ENCODE results near the gene CRISPLD2.

Gene CRISPLD2

DNA sequence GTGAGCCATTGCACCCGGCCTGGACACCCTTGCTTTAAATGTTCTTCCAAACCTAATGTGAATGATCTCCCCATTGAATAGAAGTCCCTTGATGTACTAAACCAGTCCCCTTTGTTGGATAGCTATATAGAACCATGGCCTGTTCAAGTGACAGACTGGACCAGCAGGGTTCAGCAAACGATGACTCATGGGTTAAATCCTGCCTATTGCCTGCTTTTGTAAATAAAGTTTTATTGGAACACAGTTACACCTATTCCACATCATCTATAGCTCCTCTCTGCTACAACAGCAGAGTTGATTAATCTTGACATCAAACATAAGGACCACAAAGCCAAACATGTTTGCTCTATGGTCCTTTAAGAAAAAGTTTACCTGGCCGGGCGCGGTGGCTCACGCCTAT is 56.1 kb downstream of the CRISPLD2 start:
- Mint-ChIP-seq H3K4me3 (no peak overlapping the region), H3K4me1 (ENCODE audit: low read depth) (peaks cover 10% of the 10 kb centered on the region), H3K27me3 (no peaks in the 10 kb centered on the region), H3K36me3 (ENCODE audit: low read depth) (peaks cover 40% of the 10 kb centered on the region), H3K9me3 (no peaks in the 10 kb centered on the region), H3K27ac (no peak overlapping the region)
- intact Hi-C loops (cut with micrococcal nuclease): no loop called here

DNA sequence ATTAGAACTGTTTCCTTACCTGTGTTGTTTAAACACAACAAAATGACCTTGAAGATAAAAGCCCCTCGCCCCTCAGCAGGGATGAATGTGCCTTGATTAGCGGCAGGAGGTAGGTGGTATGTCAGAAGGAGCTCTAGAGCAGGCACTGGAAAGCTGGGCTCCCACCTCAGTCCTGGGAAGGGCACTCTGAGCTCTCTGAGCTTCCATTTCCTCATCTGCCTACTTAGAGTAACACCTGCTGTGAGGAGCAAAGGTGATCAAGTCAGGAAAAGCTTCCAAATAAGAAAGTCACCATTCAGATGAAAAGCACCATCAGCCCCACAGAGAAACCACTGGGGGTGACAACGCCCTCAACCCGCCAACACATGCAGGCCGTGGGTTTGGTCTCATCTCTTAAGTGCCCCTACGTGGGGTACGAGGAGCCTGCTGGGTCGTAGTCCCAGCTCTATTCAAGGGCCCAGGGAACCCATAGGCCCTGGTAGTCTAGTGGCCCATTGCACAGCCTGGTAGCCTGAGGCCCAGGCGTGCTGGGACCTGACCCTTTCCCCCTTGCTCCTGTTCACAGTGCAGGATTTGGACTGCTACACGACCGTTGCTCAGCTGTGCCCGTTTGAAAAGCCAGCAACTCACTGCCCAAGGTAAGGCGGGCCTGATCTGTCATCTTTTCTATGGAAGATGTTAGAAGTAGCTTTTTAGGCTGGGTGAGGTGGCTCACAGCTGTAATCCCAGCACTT is 57.3 kb downstream of the CRISPLD2 start:
- peaks cover 47% of the 10 kb centered on the region for H3K36me3 Mint-ChIP-seq (ENCODE audit: low read depth)
- H3K27me3 Mint-ChIP-seq: no peaks in the 10 kb centered on the region
- peaks cover 10% of the 10 kb centered on the region for H3K4me1 Mint-ChIP-seq (ENCODE audit: low read depth)
- H3K4me3 Mint-ChIP-seq: no peak overlapping the region
- H3K9me3 Mint-ChIP-seq: no peaks in the 10 kb centered on the region
- H3K27ac Mint-ChIP-seq: no peak overlapping the region
- intact Hi-C loops (cut with micrococcal nuclease): no loop called here

DNA sequence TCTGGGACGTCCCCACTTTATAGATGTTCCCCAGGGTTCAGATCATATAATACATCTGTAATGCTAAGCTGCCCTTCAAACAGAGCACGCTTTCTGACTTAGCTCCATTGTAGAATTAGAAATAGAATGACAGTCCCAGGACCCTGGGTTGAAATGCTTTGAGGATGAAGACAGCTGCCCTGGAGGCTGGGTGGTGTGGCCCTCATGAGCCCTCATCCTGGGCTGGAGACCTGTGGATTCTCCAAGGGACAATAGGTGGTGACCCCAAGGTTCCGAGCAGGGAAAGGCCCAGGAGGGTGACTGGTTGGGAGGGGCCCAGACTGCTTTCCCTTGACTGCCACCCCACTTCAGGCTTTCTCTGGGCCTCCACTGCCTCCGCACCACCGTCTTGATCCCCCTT is 59.0 kb downstream of the CRISPLD2 start:
- Mint-ChIP-seq H3K4me3 (no peak overlapping the region), H3K9me3 (no peaks in the 10 kb centered on the region), H3K4me1 (ENCODE audit: low read depth) (peaks cover 10% of the 10 kb centered on the region), H3K36me3 (ENCODE audit: low read depth) (peaks cover 47% of the 10 kb centered on the region), H3K27ac (no peak overlapping the region), H3K27me3 (no peaks in the 10 kb centered on the region)
- intact Hi-C loops (cut with micrococcal nuclease): no loop called here

DNA sequence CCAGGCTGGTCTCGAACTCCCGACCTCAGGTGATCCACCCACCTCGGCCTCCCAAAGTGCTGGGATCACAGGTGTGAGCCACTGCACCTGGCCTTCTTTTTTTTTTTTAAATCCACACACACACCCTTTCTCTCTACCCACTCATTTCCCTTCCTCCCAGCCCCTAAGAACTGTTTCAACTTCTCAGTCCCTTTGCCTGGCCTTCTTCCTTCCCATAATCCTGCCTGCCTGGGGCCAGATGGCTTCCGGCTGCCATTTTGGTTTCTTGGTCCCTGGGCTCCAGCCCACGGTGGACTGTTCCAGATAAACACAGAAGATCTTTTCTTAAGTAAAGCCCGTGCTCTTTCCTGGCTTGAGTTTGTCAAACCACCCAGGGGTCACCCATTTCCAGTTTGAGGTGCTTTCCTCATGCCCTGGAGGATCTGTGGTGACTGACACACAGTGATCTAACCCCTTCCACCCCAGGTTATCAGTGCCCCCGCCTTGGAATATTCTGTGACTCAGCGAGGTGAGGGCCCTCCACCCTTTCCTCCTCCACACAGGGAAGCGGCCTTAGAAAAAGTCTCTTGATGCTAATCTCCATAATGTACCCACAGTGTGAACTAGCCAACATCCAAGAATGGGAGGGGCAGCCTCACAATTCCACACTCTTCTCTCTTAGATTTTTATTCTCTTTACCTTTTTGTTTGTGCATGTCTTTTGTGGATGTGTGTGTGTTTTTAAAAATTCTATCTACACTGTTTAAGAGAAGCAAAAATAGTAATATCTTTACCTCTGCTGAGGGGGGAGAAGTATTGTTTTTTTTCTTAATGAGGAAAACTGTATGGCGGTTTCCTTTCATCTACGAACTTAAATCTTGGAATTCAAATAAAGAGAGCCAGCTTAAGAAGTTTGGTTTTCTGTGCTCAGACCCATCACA is 60.0 kb downstream of the CRISPLD2 start:
- intact Hi-C loops (cut with micrococcal nuclease): no loop called here
- H3K27me3 Mint-ChIP-seq: peaks cover 5% of the 10 kb centered on the region
- no peak overlapping the region for H3K27ac Mint-ChIP-seq
- H3K36me3 Mint-ChIP-seq (ENCODE audit: low read depth): peaks cover 40% of the 10 kb centered on the region
- H3K4me1 Mint-ChIP-seq (ENCODE audit: low read depth): peaks cover 17% of the 10 kb centered on the region
- no peaks in the 10 kb centered on the region for H3K9me3 Mint-ChIP-seq
- no peak overlapping the region for H3K4me3 Mint-ChIP-seq

DNA sequence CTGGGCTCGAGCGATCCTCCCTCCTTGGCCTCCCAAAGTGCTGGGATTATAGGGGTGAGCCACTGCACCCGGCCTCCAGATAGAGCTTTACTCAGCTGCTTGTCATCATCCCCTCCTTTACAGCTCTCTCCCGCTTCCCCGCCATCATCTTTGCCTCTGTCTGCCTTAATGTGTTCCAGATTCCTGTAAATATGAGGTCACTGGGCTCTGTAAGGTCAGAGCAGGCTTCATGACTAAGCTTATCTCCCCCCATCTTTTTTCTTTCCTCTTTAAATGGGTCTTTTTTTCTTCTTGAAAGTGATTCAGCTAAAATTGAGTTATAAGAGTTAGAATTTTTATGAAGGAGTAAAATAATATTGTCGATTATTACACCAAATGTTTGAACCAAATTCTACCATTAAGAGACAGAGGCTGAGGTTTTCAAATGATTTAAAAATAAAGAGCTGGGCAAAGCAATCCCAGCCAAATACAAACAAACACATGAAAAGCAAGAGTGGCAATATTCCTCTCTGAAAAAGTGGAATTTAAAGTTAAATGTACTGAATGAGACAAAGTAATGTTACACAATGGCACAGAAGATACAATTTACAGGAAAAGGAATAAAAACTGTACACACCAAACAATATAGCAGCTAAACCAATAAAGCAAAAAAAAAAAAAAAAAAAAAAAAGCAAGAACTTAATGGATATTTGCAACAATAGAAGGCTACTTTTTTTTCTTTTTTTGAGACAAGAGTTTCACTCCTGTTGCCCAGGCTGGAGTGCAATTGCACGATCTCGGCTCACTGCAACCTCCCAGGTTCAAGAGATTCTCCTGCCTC is 62.1 kb downstream of the CRISPLD2 start:
- intact Hi-C loops (cut with micrococcal nuclease): no loop called here

DNA sequence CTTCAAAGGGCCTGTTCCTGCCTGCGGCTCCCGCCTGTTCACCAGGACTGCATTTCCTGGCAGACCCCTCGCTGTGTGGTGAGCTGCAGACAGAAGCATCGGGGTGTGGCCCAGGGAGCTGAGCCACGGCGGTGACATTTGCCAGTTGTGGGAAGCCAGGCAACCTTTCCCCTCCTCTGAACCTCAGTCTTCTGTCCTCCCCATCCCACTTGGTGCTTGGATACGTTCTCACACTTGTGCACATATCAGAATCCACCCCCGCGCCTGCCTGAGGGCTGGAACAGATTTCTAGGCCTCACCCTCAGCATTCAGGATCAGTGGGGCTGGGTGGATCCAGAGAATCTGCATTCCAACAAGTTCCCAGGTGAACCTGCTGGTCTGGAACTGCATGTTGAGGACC is 63.5 kb downstream of the CRISPLD2 start:
- Mint-ChIP-seq H3K4me3 (no peak overlapping the region), H3K27me3 (peaks cover 8% of the 10 kb centered on the region), H3K4me1 (ENCODE audit: low read depth) (peaks cover 31% of the 10 kb centered on the region), H3K36me3 (ENCODE audit: low read depth) (peaks cover 38% of the 10 kb centered on the region), H3K9me3 (no peaks in the 10 kb centered on the region), H3K27ac (no peak overlapping the region)
- intact Hi-C loops (cut with micrococcal nuclease): no loop called here

More for the DNA sequence above, 62.1 kb downstream of the CRISPLD2 start:
- no peaks in the 10 kb centered on the region for H3K9me3 Mint-ChIP-seq
- H3K27me3 Mint-ChIP-seq: peaks cover 8% of the 10 kb centered on the region
- H3K27ac Mint-ChIP-seq: no peak overlapping the region
- no peak overlapping the region for H3K4me3 Mint-ChIP-seq
- peaks cover 40% of the 10 kb centered on the region for H3K36me3 Mint-ChIP-seq (ENCODE audit: low read depth)
- H3K4me1 Mint-ChIP-seq (ENCODE audit: low read depth): peaks cover 29% of the 10 kb centered on the region

DNA sequence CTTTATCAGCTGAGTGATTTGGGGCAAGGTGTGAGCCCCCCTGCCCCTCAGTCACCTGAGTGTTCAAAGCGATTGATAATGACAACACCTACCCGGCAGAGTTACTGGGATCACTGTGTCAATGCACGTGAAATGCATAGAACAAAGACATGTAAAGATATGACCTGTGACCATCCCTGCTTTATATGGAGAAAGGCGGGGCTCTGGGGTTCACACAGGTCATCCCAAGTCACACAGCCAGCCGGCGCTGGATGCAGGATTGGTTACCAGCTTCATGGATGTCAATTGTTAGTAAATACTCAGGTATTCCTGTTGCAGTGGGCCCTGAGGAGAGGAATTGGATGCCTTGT is 64.4 kb downstream of the CRISPLD2 start:
- H3K27ac Mint-ChIP-seq: no peak overlapping the region
- H3K9me3 Mint-ChIP-seq: no peaks in the 10 kb centered on the region
- H3K4me3 Mint-ChIP-seq: no peak overlapping the region
- H3K4me1 Mint-ChIP-seq (ENCODE audit: low read depth): peaks cover 31% of the 10 kb centered on the region
- peaks cover 35% of the 10 kb centered on the region for H3K36me3 Mint-ChIP-seq (ENCODE audit: low read depth)
- intact Hi-C loops (cut with micrococcal nuclease): no loop called here
- peaks cover 8% of the 10 kb centered on the region for H3K27me3 Mint-ChIP-seq

DNA sequence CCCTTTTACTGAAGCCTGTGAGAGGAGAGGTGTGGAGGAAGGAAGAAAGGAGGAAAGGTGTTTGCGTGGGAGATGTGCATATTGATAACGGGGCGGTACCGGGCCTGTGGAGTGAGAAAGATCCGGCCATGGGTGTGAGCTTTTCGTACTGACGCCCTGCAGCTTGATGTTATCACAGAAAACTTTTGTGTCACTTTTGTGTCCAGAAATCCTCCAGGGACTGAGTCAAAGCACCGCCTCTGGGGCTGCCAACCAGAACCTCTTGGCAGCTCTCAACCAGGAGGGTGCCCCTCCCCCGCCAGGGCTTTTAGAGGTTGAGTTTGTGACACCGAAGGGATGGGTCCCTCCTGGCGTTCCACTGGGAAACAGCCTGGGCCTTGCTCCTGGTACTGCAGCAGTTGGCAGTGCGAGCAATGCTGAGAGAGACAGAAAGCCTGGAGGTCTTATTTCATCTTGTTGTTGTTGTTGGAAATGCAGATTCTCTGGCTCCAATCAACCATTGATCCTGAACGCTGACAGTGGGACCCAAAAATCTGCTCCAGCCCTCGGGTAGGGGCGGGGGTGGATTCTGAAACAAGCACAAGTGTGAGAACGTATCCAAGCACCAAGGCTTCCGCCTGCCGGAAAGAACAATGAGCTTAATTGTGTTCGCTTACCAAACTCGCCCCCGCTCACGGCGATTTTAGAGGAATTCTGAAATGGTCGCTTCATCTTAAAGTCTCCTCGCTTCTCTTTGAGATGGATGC is 65.0 kb downstream of the CRISPLD2 start:
- H3K4me1 Mint-ChIP-seq (ENCODE audit: low read depth): peaks cover 27% of the 10 kb centered on the region
- no peak overlapping the region for H3K27ac Mint-ChIP-seq
- no peaks in the 10 kb centered on the region for H3K9me3 Mint-ChIP-seq
- intact Hi-C loops (cut with micrococcal nuclease): no loop called here
- no peak overlapping the region for H3K4me3 Mint-ChIP-seq
- H3K36me3 Mint-ChIP-seq (ENCODE audit: low read depth): peaks cover 29% of the 10 kb centered on the region
- H3K27me3 Mint-ChIP-seq: peaks cover 8% of the 10 kb centered on the region

DNA sequence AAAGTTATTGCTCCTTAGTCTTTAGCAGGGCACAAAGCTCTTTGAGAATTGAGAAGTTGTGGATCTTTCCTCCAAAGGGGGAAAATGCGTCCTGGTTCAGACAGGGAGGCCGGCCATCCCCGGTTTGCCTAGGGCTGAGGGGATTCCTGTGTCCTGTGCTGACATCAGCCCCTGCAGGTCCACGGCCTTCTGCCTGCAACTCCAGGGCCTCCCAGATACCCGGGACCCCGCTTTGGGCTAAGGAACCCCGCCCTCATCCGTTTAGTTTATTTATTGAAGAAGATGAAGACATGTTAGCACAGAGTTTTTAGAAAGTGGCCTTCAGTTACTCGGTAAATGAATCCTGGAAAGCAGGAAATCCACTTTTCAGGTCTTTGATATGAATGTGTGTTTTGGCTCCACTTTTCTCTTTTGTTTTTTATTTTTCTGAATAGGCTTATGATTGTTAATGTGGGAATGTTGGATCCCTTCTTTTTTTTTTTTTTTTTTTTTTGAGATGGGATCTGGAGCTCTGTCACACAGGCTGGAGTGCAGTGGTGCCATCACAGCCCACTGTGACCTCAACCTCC is 65.6 kb downstream of the CRISPLD2 start:
- Mint-ChIP-seq H3K27ac (no peak overlapping the region), H3K36me3 (ENCODE audit: low read depth) (peaks cover 28% of the 10 kb centered on the region), H3K4me1 (ENCODE audit: low read depth) (peaks cover 22% of the 10 kb centered on the region), H3K9me3 (no peaks in the 10 kb centered on the region), H3K27me3 (peaks cover 8% of the 10 kb centered on the region), H3K4me3 (no peak overlapping the region)
- intact Hi-C loops (cut with micrococcal nuclease): no loop called here

DNA sequence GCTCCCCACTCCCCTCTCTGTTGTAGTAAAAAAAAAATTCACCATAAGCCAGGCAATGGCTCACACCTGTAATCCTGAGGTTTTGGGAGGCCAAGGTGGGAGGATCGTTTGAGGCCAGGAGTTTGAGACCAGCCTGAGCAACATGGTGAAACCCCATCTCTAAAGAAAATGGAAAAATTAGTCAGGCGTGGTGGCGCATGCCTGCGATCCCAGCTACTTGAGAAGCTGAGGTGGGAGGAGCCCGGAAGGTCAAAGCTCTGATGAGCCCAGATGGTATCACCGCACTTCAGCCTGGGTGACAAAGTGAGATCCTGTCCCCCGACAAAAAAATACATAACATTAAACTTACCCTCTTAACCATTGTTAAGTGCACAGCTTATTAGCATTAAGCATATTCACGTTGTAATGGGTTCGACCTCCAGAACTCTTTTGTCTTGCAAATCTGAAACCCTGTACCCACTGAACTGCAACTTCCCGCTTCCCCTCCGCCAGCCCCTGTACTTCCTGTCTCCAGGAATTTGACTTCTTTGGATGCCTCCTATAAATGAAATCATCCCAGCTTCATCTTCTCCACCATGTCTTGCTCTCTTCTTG is 66.8 kb downstream of the CRISPLD2 start:
- H3K4me1 Mint-ChIP-seq (ENCODE audit: low read depth): peaks cover 22% of the 10 kb centered on the region
- H3K27ac Mint-ChIP-seq: no peak overlapping the region

DNA sequence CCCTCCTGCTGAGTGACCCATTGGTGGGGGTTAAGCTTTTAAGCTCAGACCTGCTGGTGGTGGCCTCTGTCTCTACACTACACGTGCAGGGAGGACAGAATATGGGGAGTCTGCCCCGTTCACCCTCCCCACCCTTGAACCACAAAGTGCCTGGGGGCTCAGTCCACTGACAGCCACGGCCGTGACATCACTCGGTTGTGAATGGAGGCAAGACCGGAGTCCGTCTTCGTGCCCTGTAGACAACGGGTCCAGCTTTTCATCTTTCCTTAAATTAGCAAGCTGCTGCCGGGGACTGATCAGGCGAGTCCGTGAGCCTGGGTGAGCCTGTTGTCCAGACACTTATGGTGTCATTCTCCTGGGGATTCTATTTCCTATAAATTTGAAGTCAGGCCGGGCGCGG is 67.4 kb downstream of the CRISPLD2 start:
- Mint-ChIP-seq H3K27me3 (peaks cover 8% of the 10 kb centered on the region), H3K4me1 (ENCODE audit: low read depth) (peaks cover 22% of the 10 kb centered on the region), H3K4me3 (no peak overlapping the region), H3K36me3 (ENCODE audit: low read depth) (peaks cover 20% of the 10 kb centered on the region), H3K9me3 (no peaks in the 10 kb centered on the region), H3K27ac (no peak overlapping the region)
- intact Hi-C loops (cut with micrococcal nuclease): no loop called here

More for the DNA sequence above, 66.8 kb downstream of the CRISPLD2 start:
- H3K4me3 Mint-ChIP-seq: no peak overlapping the region
- intact Hi-C loops (cut with micrococcal nuclease): no loop called here
- H3K36me3 Mint-ChIP-seq (ENCODE audit: low read depth): peaks cover 25% of the 10 kb centered on the region
- H3K9me3 Mint-ChIP-seq: no peaks in the 10 kb centered on the region
- peaks cover 8% of the 10 kb centered on the region for H3K27me3 Mint-ChIP-seq

DNA sequence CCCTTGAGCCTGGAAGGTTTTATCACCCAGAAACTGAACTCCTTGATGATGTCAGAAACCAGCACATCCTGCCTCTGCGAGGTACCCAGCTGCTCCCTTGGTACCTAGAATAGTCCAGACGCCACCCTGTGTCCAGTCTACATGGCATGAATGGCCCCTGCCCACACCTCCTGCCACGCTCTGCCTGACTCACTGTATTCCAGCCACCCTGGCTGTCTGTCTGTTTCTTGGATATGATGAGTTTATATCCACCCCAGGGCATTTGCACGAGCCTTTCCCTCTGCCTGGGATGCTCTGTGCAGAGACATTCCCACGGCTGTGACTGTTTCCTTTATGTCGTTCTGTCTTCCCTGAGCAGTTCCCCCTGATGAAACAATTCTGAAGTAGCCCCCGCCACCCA is 68.7 kb downstream of the CRISPLD2 start:
- Mint-ChIP-seq H3K36me3 (ENCODE audit: low read depth) (peaks cover 8% of the 10 kb centered on the region), H3K4me3 (no peak overlapping the region), H3K27me3 (peaks cover 8% of the 10 kb centered on the region), H3K4me1 (ENCODE audit: low read depth) (peaks cover 28% of the 10 kb centered on the region), H3K27ac (no peak overlapping the region), H3K9me3 (no peaks in the 10 kb centered on the region)
- intact Hi-C loops (cut with micrococcal nuclease): no loop called here

DNA sequence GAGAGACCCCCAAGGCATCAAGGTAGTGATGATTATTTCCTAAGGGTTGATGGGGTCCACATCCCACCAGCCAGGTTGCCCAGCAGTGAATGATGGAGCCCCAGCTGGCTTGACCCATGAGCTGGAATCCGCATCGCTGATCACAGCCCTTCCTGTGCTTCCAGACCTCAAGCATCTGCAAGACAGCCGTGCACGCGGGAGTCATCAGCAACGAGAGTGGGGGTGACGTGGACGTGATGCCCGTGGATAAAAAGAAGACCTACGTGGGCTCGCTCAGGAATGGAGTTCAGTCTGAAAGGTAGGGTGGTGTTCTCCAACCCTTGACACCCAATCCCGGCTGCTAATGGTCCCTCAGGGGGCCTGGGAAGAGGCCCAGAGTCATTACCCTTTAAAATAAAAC is 69.3 kb downstream of the CRISPLD2 start:
- Mint-ChIP-seq H3K27ac (no peak overlapping the region), H3K9me3 (no peaks in the 10 kb centered on the region), H3K4me3 (no peak overlapping the region), H3K4me1 (ENCODE audit: low read depth) (peaks cover 34% of the 10 kb centered on the region), H3K36me3 (ENCODE audit: low read depth) (peaks cover 6% of the 10 kb centered on the region), H3K27me3 (peaks cover 8% of the 10 kb centered on the region)
- intact Hi-C loops (cut with micrococcal nuclease): no loop called here

Measured in dendritic cell treated with granulocyte-macrophage colony-stimulating factor and Interleukin-4, amounts not matched to agents 40 ng/mL and 50 ng/mL, for 4 days (primary cell).